PFSK-1 (cell line): ENCODE results near the gene ADAMTS3.

Experiments used
- FOXP2 ChIP-seq: optimal IDR thresholded peaks from 2 replicates; pipeline ENCODE3; 2011; ENCODE audit warnings: borderline replicate concordance, control low read depth, inconsistent platforms; ENCODE audit not compliant: insufficient read depth; ENCODE audit errors: extremely low read length, extremely low read depth
- POLR2AphosphoS5 ChIP-seq: IDR thresholded peaks from 2 replicates; pipeline ENCODE4 v1.6.1; 2012; ENCODE audit warnings: low read depth, mild to moderate bottlenecking, control low read depth, low read length, moderate library complexity
- REST ChIP-seq, 2 experiments: IDR thresholded peaks; 2 replicates each; pipeline versions ENCODE4 v1.6.1 to v1.8.0; 2011 to 2012; ENCODE audit warnings: low read depth in 2 of 2, low read length in 2 of 2, control low read depth in 1 of 2, inconsistent platforms in 1 of 2, mild to moderate bottlenecking in 1 of 2, moderate library complexity in 1 of 2; ENCODE audit not compliant: insufficient read depth in 1 of 2
- SIN3A ChIP-seq: IDR thresholded peaks from 2 replicates; pipeline ENCODE4 v1.6.1; 2012; ENCODE audit warnings: mild to moderate bottlenecking, low read length, moderate library complexity, borderline replicate concordance; ENCODE audit not compliant: insufficient read depth
- TAF1 ChIP-seq: IDR thresholded peaks from 2 replicates; pipeline ENCODE4 v1.6.1; 2012; ENCODE audit warnings: low read length, control low read depth, borderline replicate concordance; ENCODE audit not compliant: insufficient read depth

The ADAMTS3 gene

DNA sequence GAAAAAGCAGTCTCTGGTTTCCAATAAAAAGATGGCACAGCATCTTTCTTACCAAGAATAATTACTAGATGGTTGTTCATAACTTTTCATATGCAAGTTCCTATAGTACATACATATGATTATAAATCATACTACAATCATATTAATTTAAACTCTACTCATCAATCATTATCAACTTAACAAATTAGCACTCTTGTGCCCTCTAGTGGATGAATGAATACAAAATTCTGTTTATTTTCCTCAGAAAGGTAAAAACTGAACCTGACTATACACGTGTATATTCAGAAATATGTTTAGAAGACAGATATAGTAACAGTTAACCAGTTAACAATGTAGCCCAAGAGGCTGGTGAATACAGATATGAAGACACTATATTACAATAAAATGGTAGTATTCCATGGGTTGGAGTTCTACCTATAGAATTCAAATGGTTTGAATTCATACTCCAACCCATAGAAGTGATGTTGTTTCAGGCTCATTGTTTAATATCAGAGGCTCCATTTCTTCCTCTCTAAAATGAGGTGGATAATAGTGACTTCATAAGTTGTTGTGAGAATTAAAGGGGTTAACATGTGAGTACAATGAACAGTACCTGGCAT is 100.0 kb downstream of the ADAMTS3 start:
- TF ChIP-seq POLR2AphosphoS5: no peak
- no peak for TF ChIP-seq FOXP2
- no peak for TF ChIP-seq REST (IDR thresholded peaks at IDR 0.05; ENCODE audit: insufficient read depth in 1 of 2, low read depth in 2 of 2, low read length in 2 of 2)
- no peak for TF ChIP-seq TAF1
- TF ChIP-seq SIN3A: no peak

DNA sequence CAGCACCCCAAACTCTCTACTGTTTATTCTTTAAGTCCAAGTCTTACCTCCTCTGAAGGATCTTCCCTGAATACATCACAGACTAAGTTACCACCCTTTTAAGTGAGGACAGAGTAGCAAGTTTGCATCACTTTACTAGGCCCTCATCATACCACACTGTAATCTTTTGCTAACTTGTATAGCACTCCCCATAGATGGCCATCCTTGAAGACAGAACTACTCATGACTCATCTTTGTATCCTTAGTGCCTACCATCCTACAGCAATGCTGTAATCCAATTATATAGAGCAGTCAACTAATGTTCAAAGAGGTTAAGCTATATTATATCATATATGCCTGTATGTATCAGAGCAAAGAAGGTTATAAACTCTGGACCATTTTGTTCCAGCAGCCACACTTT is 101.4 kb downstream of the ADAMTS3 start:
- no peak for TF ChIP-seq FOXP2
- no peak for TF ChIP-seq POLR2AphosphoS5
- TF ChIP-seq REST (IDR thresholded peaks at IDR 0.05; ENCODE audit: insufficient read depth in 1 of 2, low read depth in 2 of 2, low read length in 2 of 2): no peak
- no peak for TF ChIP-seq TAF1
- no peak for TF ChIP-seq SIN3A

DNA sequence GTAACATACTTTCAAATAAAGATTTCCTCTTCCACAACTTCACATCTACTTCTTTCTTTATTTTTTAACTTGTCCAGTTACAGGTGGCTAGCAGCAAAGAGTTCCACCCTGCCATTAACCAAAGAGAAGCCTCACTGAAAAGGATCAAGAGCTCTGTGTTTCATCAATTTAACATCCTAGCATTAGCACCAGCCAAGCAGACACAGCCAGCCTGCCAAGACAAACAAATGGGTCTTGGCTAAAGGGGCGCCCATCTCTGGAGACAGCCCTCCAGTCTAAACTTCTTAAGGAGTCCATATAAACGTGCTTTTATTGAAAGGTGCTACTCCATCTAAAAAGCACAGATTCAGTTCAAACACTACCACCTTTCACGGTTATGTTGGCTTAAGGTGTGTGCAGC is 105.3 kb downstream of the ADAMTS3 start:
- TF ChIP-seq TAF1 (no peak), POLR2AphosphoS5 (no peak), REST (IDR thresholded peaks at IDR 0.05; ENCODE audit: insufficient read depth in 1 of 2, low read depth in 2 of 2, low read length in 2 of 2) (no peak)

DNA sequence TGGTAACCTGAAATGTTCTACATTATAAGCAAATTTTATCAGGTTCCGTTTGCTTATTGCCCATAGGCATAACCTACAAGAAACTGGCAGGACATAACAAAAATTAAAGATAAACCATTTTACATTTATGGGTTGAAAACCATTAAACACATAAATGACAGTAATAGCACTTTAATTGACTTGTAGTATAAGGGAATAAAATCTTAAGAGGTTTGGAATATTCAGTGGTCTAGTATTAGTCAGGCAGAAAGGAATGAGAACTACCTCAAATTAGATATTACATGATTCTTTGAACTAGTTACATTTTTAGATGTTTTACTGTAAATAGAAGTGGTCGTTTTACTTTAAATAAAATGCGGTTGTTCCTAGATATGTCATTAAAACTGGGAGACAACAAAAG is 111.9 kb downstream of the ADAMTS3 start:
- TF ChIP-seq SIN3A: no peak
- TF ChIP-seq POLR2AphosphoS5: no peak
- TF ChIP-seq FOXP2: no peak
- no peak for TF ChIP-seq TAF1
- no peak for TF ChIP-seq REST (IDR thresholded peaks at IDR 0.05; ENCODE audit: insufficient read depth in 1 of 2, low read depth in 2 of 2, low read length in 2 of 2)

DNA sequence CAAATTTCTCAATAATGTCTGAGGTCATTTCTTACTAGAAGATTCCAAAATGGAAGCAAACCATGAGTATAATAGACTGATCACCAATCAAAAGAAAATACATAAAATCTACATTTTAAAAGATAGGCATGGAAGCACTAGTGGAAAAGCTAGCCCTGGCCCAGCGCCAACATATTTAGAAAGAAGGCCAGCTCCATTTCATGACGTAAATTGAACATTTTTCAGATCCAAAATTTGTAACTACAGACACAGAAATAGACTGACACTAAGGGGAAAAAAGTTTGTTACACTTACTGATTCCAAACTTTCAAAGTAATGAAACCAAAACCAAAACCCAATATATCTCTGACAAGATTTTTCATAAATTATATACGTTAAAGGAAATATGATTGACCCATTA is 117.7 kb downstream of the ADAMTS3 start:
- TF ChIP-seq TAF1 (no peak), REST (IDR thresholded peaks at IDR 0.05; ENCODE audit: insufficient read depth in 1 of 2, low read depth in 2 of 2, low read length in 2 of 2) (no peak), SIN3A (no peak), POLR2AphosphoS5 (no peak), FOXP2 (no peak)
